Natural killer cell treated with Interleukin-12 subunit alpha and Interleukin-12 subunit beta and Interleukin-15 and Interleukin-18, amount 100 ng/mL, for 72 hours (primary cell): ENCODE results near the gene ATP2B2. TPM values are rescaled to one million over a fixed set of nuclear protein-coding genes. Genes with fewer than 3 reads are reported as not detected.
"Not testable (repeated sequence)": the region's sequence is repeated elsewhere in the genome, so short reads cannot be mapped to it uniquely, and the experiment has no call there.

ENCODE experiments used
- ATAC-seq, 2 donors: fragments of 150-1000 bp; cut with Tn5 transposase in 1 of 2; sonication (Bioruptor Pico), chemical (Tn5 transposase) in 1 of 2; 2 replicates each; pipeline ENCODE4 v1.10.0; 2021
- DNase-seq: peaks from one replicate; pipeline ENCODE4 v3.0.0; 2022; ENCODE audit warnings: low spot score
- H3K27ac Mint-ChIP-seq, 2 donors: 1 replicate in 1 of 2; 2 replicates in 1 of 2; pipeline ENCODE4 v1.8.0; 2022; ENCODE audit warnings: mixed read lengths in 2 of 2, mild to moderate bottlenecking in 1 of 2, moderate library complexity in 1 of 2
- H3K27me3 Mint-ChIP-seq, 2 donors: 1 replicate in 1 of 2; 2 replicates in 1 of 2; pipeline ENCODE4 v1.8.0; 2022; ENCODE audit warnings: mixed read lengths in 2 of 2
- H3K36me3 Mint-ChIP-seq: one replicate; pipeline ENCODE4 v1.8.0; 2022; ENCODE audit warnings: mixed read lengths
- H3K4me1 Mint-ChIP-seq, 2 donors: 1 replicate in 1 of 2; 2 replicates in 1 of 2; pipeline ENCODE4 v1.8.0; 2022; ENCODE audit warnings: low read depth in 2 of 2, mixed read lengths in 2 of 2, mild to moderate bottlenecking in 1 of 2
- H3K4me3 Mint-ChIP-seq: one replicate; pipeline ENCODE4 v1.8.0; 2022; ENCODE audit warnings: mixed read lengths
- H3K9me3 Mint-ChIP-seq: 2 replicates; pipeline ENCODE4 v1.8.0; 2022; ENCODE audit warnings: mixed read lengths
- total RNA-seq, 2 donors: library from RNA; stranded (reverse); gene quantifications; one replicate each; pipeline ENCODE4 v1.2.3, GENCODE V29; 2022

ATP2B2 gene
- total RNA-seq, 2 donors from 2014 or later, result not detected

GRCh38 chr3:10386121-10386520, 119.3 kb downstream of the ATP2B2 start:
- H3K27me3 Mint-ChIP-seq, result peaks cover 0 to 6% of the 10 kb centered on the region in 2 donors
- H3K4me3 Mint-ChIP-seq, result no peak overlapping the region
- ATAC-seq (no peak), DNase-seq (no peak)
- no peak overlapping the region for H3K27ac Mint-ChIP-seq
- no peaks in the 10 kb centered on the region for H3K9me3 Mint-ChIP-seq
- H3K4me1 Mint-ChIP-seq, result peaks cover 0 to 3% of the 10 kb centered on the region in 2 donors
- H3K36me3 Mint-ChIP-seq, result no peaks in the 10 kb centered on the region

- ATAC-seq, result no peak
- Mint-ChIP-seq H3K27me3 (peaks cover 0 to 6% of the 10 kb centered on the region in 2 donors), H3K27ac (no peak overlapping the region), H3K36me3 (no peaks in the 10 kb centered on the region), H3K9me3 (no peaks in the 10 kb centered on the region), H3K4me1 (peaks cover 0 to 3% of the 10 kb centered on the region in 2 donors), H3K4me3 (no peak overlapping the region)
- no peak for DNase-seq
Measured at GRCh38 chr3:10384541-10385360, 120.6 kb downstream of the ATP2B2 start.

GRCh38 chr3:10383850-10384248, 121.5 kb downstream of the ATP2B2 start:
- DNase-seq (no peak), ATAC-seq (no peak)
- peaks cover 0 to 6% of the 10 kb centered on the region in 2 donors for H3K27me3 Mint-ChIP-seq
- no peaks in the 10 kb centered on the region for H3K36me3 Mint-ChIP-seq
- peaks cover 0 to 3% of the 10 kb centered on the region in 2 donors for H3K4me1 Mint-ChIP-seq
- H3K4me3 Mint-ChIP-seq, result no peak overlapping the region
- no peak overlapping the region for H3K27ac Mint-ChIP-seq
- no peaks in the 10 kb centered on the region for H3K9me3 Mint-ChIP-seq

- Mint-ChIP-seq H3K27me3 (peaks cover 0 to 6% of the 10 kb centered on the region in 2 donors), H3K27ac (no peak overlapping the region), H3K9me3 (no peaks in the 10 kb centered on the region), H3K4me1 (peaks cover 0 to 3% of the 10 kb centered on the region in 2 donors), H3K36me3 (no peaks in the 10 kb centered on the region), H3K4me3 (no peak overlapping the region)
- ATAC-seq, result no peak
- DNase-seq, result no peak
Measured at GRCh38 chr3:10382892-10383849, 122.2 kb downstream of the ATP2B2 start.

- H3K27ac Mint-ChIP-seq, H3K4me1 Mint-ChIP-seq, H3K9me3 Mint-ChIP-seq, ATAC-seq, DNase-seq, H3K36me3 Mint-ChIP-seq, H3K27me3 Mint-ChIP-seq, H3K4me3 Mint-ChIP-seq: not testable (repeated sequence)
Measured at GRCh38 chr3:10382445-10382844, 122.9 kb downstream of the ATP2B2 start.

- no peak for ATAC-seq
- Mint-ChIP-seq H3K27ac (no peak overlapping the region), H3K9me3 (no peaks in the 10 kb centered on the region), H3K4me1 (no peaks in the 10 kb centered on the region), H3K27me3 (peaks cover 0 to 3% of the 10 kb centered on the region in 2 donors), H3K4me3 (no peak overlapping the region), H3K36me3 (no peaks in the 10 kb centered on the region)
- no peak for DNase-seq
Measured at GRCh38 chr3:10381336-10381735, 124.0 kb downstream of the ATP2B2 start.

- no peaks in the 10 kb centered on the region for H3K4me1 Mint-ChIP-seq
- no peak overlapping the region for H3K27ac Mint-ChIP-seq
- DNase-seq, result no peak
Measured at GRCh38 chr3:10380906-10381305, 124.5 kb downstream of the ATP2B2 start.

GRCh38 chr3:10379961-10380360, 125.4 kb downstream of the ATP2B2 start:
- Mint-ChIP-seq H3K27me3 (peaks cover 7% of the 10 kb centered on the region in 2 donors), H3K9me3 (no peaks in the 10 kb centered on the region), H3K36me3 (no peaks in the 10 kb centered on the region), H3K27ac (no peak overlapping the region), H3K4me3 (no peak overlapping the region), H3K4me1 (no peaks in the 10 kb centered on the region)
- no peak for DNase-seq
- no peak for ATAC-seq

More at GRCh38 chr3:10380906-10381305, 124.5 kb downstream of the ATP2B2 start:
- ATAC-seq, result no peak
- peaks cover 4 to 6% of the 10 kb centered on the region in 2 donors for H3K27me3 Mint-ChIP-seq
- no peaks in the 10 kb centered on the region for H3K36me3 Mint-ChIP-seq
- H3K4me3 Mint-ChIP-seq, result no peak overlapping the region
- H3K9me3 Mint-ChIP-seq, result no peaks in the 10 kb centered on the region

GRCh38 chr3:10379161-10379560, 126.2 kb downstream of the ATP2B2 start:
- DNase-seq, result no peak
- ATAC-seq, result no peak
- Mint-ChIP-seq H3K4me1 (no peaks in the 10 kb centered on the region), H3K4me3 (no peak overlapping the region), H3K36me3 (no peaks in the 10 kb centered on the region), H3K27ac (no peak overlapping the region), H3K27me3 (peaks cover 7% of the 10 kb centered on the region in 2 donors), H3K9me3 (no peaks in the 10 kb centered on the region)

- no peak for DNase-seq
- no peak overlapping the region for H3K27ac Mint-ChIP-seq
- no peak for ATAC-seq
- H3K36me3 Mint-ChIP-seq, result no peaks in the 10 kb centered on the region
- no peaks in the 10 kb centered on the region for H3K4me1 Mint-ChIP-seq
- no peak overlapping the region for H3K4me3 Mint-ChIP-seq
- no peaks in the 10 kb centered on the region for H3K9me3 Mint-ChIP-seq
- peaks cover 4 to 7% of the 10 kb centered on the region in 2 donors for H3K27me3 Mint-ChIP-seq
Measured at GRCh38 chr3:10378742-10379141, 126.6 kb downstream of the ATP2B2 start.

GRCh38 chr3:10378246-10378645, 127.1 kb downstream of the ATP2B2 start:
- no peaks in the 10 kb centered on the region for H3K4me1 Mint-ChIP-seq
- H3K4me3 Mint-ChIP-seq, result no peak overlapping the region
- no peak for DNase-seq

GRCh38 chr3:10377148-10377725, 128.1 kb downstream of the ATP2B2 start:
- H3K27me3 Mint-ChIP-seq, result peaks cover 4 to 7% of the 10 kb centered on the region in 2 donors
- no peaks in the 10 kb centered on the region for H3K36me3 Mint-ChIP-seq
- no peak overlapping the region for H3K27ac Mint-ChIP-seq
- ATAC-seq (no peak), DNase-seq (no peak)
- no peaks in the 10 kb centered on the region for H3K9me3 Mint-ChIP-seq
- no peaks in the 10 kb centered on the region for H3K4me1 Mint-ChIP-seq
- no peak overlapping the region for H3K4me3 Mint-ChIP-seq

More at GRCh38 chr3:10378246-10378645, 127.1 kb downstream of the ATP2B2 start:
- no peaks in the 10 kb centered on the region for H3K36me3 Mint-ChIP-seq
- peaks cover 4 to 7% of the 10 kb centered on the region in 2 donors for H3K27me3 Mint-ChIP-seq
- ATAC-seq, result no peak
- no peaks in the 10 kb centered on the region for H3K9me3 Mint-ChIP-seq
- no peak overlapping the region for H3K27ac Mint-ChIP-seq

GRCh38 chr3:10376353-10376752, 129.0 kb downstream of the ATP2B2 start:
- Mint-ChIP-seq H3K9me3 (no peaks in the 10 kb centered on the region), H3K27me3 (peaks cover 4 to 7% of the 10 kb centered on the region in 2 donors), H3K36me3 (no peaks in the 10 kb centered on the region), H3K4me3 (no peak overlapping the region), H3K4me1 (no peaks in the 10 kb centered on the region), H3K27ac (no peak overlapping the region)
- no peak for DNase-seq
- ATAC-seq, result no peak
